Activated CD4-positive, alpha-beta T cell treated with anti-CD3 and anti-CD28 coated beads, Interleukin-2, amount 10 ng/mL, durations not matched to agents 24 days and 14 days (primary cell): Measurements from ENCODE around the gene CCSER1. TPM values are rescaled to one million over a fixed set of nuclear protein-coding genes. Genes with fewer than 3 reads are reported as not detected.

Experiments used
- DNase-seq: peaks from one replicate; pipeline ENCODE4 v3.0.0; 2022
- H3K27ac Mint-ChIP-seq: one replicate; pipeline ENCODE4 v1.8.0; 2022; ENCODE audit warnings: mild to moderate bottlenecking, mixed read lengths
- H3K27me3 Mint-ChIP-seq: one replicate; pipeline ENCODE4 v1.8.0; 2022; ENCODE audit warnings: mixed read lengths
- H3K36me3 Mint-ChIP-seq: one replicate; pipeline ENCODE4 v1.8.0; 2022; ENCODE audit warnings: low read depth, mild to moderate bottlenecking, mixed read lengths
- H3K4me1 Mint-ChIP-seq: one replicate; pipeline ENCODE4 v1.8.0; 2021; ENCODE audit warnings: mixed read lengths
- H3K4me3 Mint-ChIP-seq: one replicate; pipeline ENCODE4 v1.8.0; 2022; ENCODE audit warnings: mild to moderate bottlenecking, moderate library complexity, mixed read lengths
- H3K9me3 Mint-ChIP-seq: one replicate; pipeline ENCODE4 v1.8.0; 2021; ENCODE audit warnings: mixed read lengths
- intact Hi-C: fragments of 100-400 bp; cut with micrococcal nuclease; formaldehyde crosslinking; loops from one replicate; pipeline ENCODE4 v1.15.1; 2023
- total RNA-seq: library from RNA; stranded (reverse); gene quantifications from 2 replicates; pipeline ENCODE4 v1.2.3, GENCODE V29; 2022

The CCSER1 gene
- total RNA-seq, 1 donor from 2014 or later = not detected

- Mint-ChIP-seq H3K36me3 (no peaks in the 10 kb centered on the region), H3K27ac (no peak overlapping the region), H3K9me3 (no peaks in the 10 kb centered on the region), H3K27me3 (no peaks in the 10 kb centered on the region), H3K4me3 (no peak overlapping the region), H3K4me1 (no peaks in the 10 kb centered on the region)
- intact Hi-C loops = no loop called here
- no peak for DNase-seq
Observed at GRCh38 chr4:90572996-90573395, 445.8 kb downstream of the CCSER1 start.

DNA sequence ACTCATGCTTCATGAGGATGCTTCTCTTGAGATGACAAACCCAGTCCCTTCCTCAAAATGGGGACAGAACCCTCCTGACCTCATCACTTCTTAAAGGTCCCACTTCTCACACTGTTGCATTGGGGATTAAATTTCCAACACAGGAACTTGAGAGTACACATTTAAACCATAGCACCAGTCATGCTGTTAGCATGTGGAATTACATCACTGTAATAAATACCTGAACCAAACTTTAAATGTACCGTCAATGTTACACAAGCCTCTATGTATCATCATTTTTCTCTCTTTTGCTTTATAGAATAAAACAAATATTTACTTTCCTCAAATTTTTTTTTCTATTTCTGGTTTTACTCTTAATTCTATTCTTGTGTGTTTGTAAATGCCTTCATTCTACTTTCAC is 448.2 kb downstream of the CCSER1 start:
- no peaks in the 10 kb centered on the region for H3K4me1 Mint-ChIP-seq
- no peak overlapping the region for H3K27ac Mint-ChIP-seq
- no peak for DNase-seq
- no peak overlapping the region for H3K4me3 Mint-ChIP-seq
- H3K36me3 Mint-ChIP-seq = no peaks in the 10 kb centered on the region
- intact Hi-C loops = no loop called here
- H3K9me3 Mint-ChIP-seq = no peaks in the 10 kb centered on the region
- H3K27me3 Mint-ChIP-seq = no peaks in the 10 kb centered on the region

- no peak overlapping the region for H3K27ac Mint-ChIP-seq
- no peak overlapping the region for H3K4me3 Mint-ChIP-seq
- intact Hi-C loops = no loop called here
- DNase-seq = no peak
- H3K36me3 Mint-ChIP-seq = no peaks in the 10 kb centered on the region
- no peaks in the 10 kb centered on the region for H3K4me1 Mint-ChIP-seq
- H3K9me3 Mint-ChIP-seq = no peaks in the 10 kb centered on the region
- no peaks in the 10 kb centered on the region for H3K27me3 Mint-ChIP-seq
Observed at GRCh38 chr4:90580326-90580725, 453.1 kb downstream of the CCSER1 start.

DNA sequence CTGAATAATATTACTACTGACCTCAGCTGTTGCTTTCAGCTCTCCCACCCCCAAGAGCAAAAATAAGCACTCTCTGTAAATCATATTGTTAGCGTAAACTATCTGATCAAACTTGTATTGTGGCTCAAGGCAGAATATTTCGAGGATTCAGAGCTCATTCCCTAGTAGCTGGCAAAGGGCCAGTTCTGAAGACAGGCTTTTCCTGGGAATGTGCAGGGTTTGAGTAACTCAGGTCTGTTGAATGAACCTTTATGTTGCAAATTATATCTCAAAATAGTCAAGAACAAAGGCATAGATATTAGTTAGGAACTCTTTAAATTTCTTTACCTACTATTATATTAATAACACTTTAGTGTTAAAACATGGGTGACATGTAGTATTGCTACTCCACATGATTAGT is 454.9 kb downstream of the CCSER1 start:
- no peak for DNase-seq
- no peaks in the 10 kb centered on the region for H3K36me3 Mint-ChIP-seq
- H3K27me3 Mint-ChIP-seq = no peaks in the 10 kb centered on the region
- intact Hi-C loops = no loop called here
- H3K9me3 Mint-ChIP-seq = no peaks in the 10 kb centered on the region
- no peak overlapping the region for H3K4me3 Mint-ChIP-seq
- H3K4me1 Mint-ChIP-seq = no peaks in the 10 kb centered on the region
- H3K27ac Mint-ChIP-seq = no peak overlapping the region

DNA sequence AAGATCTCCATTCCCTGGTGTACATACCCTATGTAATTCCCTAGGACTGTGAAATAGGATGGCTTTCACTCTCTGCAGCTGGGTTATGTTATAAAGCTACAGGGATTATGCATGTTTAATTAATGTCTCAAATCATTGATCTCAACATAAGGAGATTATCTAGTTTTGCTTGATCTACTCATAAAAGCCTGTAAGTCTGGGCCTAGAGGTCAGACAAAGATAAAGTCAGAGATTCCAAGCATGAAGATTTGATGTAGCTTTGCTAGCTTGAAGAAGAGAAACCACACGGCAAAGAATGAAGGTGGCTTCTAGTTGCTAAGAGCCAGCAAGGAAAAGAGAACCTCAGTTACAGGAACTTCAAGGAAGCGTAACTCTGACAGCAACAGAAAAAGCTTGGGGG is 456.9 kb downstream of the CCSER1 start:
- intact Hi-C loops = no loop called here
- H3K27ac Mint-ChIP-seq = no peak overlapping the region
- no peaks in the 10 kb centered on the region for H3K4me1 Mint-ChIP-seq
- H3K27me3 Mint-ChIP-seq = no peaks in the 10 kb centered on the region
- H3K4me3 Mint-ChIP-seq = no peak overlapping the region
- DNase-seq = no peak
- no peaks in the 10 kb centered on the region for H3K9me3 Mint-ChIP-seq
- H3K36me3 Mint-ChIP-seq = no peaks in the 10 kb centered on the region

DNA sequence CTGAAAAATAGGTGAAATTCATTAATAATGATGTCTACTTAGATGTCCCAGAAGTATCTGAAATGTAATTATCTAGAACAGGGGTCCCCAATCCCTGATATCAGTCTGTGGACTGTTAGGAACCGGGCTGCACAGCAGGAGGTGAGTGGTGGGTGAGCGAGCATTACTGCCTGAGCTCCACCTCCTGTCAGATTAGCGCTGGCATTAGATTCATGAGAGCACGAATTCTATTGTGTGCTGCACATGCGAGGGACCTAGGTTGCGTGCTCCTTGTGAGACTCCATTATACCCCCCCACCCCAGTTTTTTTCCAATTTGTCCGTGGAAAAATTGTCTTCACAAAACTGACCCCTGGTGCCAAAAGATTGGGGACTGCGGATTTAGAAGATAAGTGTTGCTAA is 458.8 kb downstream of the CCSER1 start:
- Mint-ChIP-seq H3K36me3 (no peaks in the 10 kb centered on the region), H3K4me3 (no peak overlapping the region), H3K27ac (no peak overlapping the region), H3K9me3 (peaks cover 2% of the 10 kb centered on the region), H3K27me3 (no peaks in the 10 kb centered on the region), H3K4me1 (no peaks in the 10 kb centered on the region)
- intact Hi-C loops = no loop called here
- DNase-seq = no peak

GRCh38 chr4:90586799-90587198 is 459.6 kb downstream of the CCSER1 start:
- no peak for DNase-seq
- Mint-ChIP-seq H3K4me1 (no peaks in the 10 kb centered on the region), H3K27me3 (no peaks in the 10 kb centered on the region)

DNA sequence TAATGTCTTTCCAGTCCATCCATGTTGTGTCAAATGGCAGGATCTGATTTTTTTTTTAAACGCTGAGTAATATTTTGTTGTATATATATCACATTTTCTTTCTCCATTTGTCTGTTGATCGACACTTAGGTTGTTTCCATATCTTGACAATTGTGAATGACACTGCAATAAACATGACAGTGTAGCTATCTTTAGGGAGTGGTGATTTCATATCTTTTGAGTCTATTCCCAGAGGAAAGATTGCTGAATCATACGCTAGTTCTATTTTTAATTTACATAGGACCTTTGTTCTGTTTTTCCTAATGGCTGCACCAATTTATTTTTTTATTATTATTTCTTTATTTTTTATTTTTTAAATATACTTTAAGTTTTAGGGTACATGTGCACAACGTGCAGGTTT is 470.7 kb downstream of the CCSER1 start:
- Mint-ChIP-seq H3K36me3 (no peaks in the 10 kb centered on the region), H3K4me3 (no peak overlapping the region), H3K4me1 (no peaks in the 10 kb centered on the region), H3K9me3 (no peaks in the 10 kb centered on the region), H3K27me3 (no peaks in the 10 kb centered on the region), H3K27ac (no peak overlapping the region)
- no peak for DNase-seq
- intact Hi-C loops = no loop called here

More at GRCh38 chr4:90586799-90587198, 459.6 kb downstream of the CCSER1 start:
- H3K36me3 Mint-ChIP-seq = no peaks in the 10 kb centered on the region
- intact Hi-C loops = no loop called here
- H3K9me3 Mint-ChIP-seq = peaks cover 5% of the 10 kb centered on the region
- no peak overlapping the region for H3K27ac Mint-ChIP-seq
- no peak overlapping the region for H3K4me3 Mint-ChIP-seq

- no peak overlapping the region for H3K27ac Mint-ChIP-seq
- intact Hi-C loops = no loop called here
- no peaks in the 10 kb centered on the region for H3K27me3 Mint-ChIP-seq
- no peak for DNase-seq
- H3K4me1 Mint-ChIP-seq = no peaks in the 10 kb centered on the region
- H3K4me3 Mint-ChIP-seq = no peak overlapping the region
- no peaks in the 10 kb centered on the region for H3K9me3 Mint-ChIP-seq
- no peaks in the 10 kb centered on the region for H3K36me3 Mint-ChIP-seq
Observed at GRCh38 chr4:90598741-90599140, 471.5 kb downstream of the CCSER1 start.

DNA sequence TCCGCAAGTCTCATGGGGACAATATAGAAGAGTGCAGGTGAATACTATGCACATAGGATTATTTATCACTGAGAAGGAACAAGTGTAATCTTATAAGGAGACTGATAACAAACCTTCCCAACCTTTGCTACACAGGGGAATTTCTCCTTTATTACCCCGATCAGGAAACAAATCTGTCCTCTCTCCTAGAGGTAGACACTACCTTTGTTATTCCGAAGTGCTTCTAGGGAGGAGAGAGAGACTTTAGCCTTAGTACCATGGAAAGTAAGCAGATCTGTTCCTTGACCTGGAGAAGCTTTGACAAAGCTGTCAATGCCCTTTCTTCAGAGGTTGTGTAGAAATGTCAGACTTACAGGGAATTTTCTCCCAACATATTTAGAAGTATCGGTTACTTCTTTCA is 475.5 kb downstream of the CCSER1 start:
- H3K27me3 Mint-ChIP-seq = no peaks in the 10 kb centered on the region
- no peaks in the 10 kb centered on the region for H3K4me1 Mint-ChIP-seq
- no peak overlapping the region for H3K4me3 Mint-ChIP-seq
- no peak for DNase-seq
- H3K9me3 Mint-ChIP-seq = no peaks in the 10 kb centered on the region
- H3K27ac Mint-ChIP-seq = no peak overlapping the region
- no peaks in the 10 kb centered on the region for H3K36me3 Mint-ChIP-seq
- intact Hi-C loops = no loop called here

GRCh38 chr4:90603540-90603939 is 476.3 kb downstream of the CCSER1 start:
- no peak for DNase-seq
- H3K27ac Mint-ChIP-seq = no peak overlapping the region
- no peaks in the 10 kb centered on the region for H3K36me3 Mint-ChIP-seq

DNA sequence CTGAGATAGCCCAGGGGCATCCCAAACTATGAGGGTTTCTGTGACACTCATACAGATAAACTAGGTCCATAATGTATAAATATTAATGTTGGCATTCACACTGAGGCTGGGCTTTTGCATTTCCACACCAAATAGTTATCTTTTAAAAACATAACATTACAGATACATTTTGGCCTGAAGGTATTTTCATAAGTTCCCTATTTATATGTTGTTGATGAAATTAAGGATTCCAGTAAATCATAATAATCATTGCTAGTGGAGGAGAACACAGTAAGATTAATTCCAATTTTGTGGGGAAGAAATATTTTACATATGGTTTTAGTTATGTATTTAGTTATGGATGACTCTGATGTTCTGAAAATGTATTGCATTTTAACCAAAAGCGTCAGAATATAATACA is 479.6 kb downstream of the CCSER1 start:
- no peaks in the 10 kb centered on the region for H3K36me3 Mint-ChIP-seq
- no peaks in the 10 kb centered on the region for H3K9me3 Mint-ChIP-seq
- no peak overlapping the region for H3K4me3 Mint-ChIP-seq
- no peaks in the 10 kb centered on the region for H3K4me1 Mint-ChIP-seq
- no peak for DNase-seq
- intact Hi-C loops = no loop called here
- H3K27ac Mint-ChIP-seq = no peak overlapping the region
- H3K27me3 Mint-ChIP-seq = no peaks in the 10 kb centered on the region

More at GRCh38 chr4:90603540-90603939, 476.3 kb downstream of the CCSER1 start:
- intact Hi-C loops = no loop called here
- Mint-ChIP-seq H3K27me3 (no peaks in the 10 kb centered on the region), H3K9me3 (no peaks in the 10 kb centered on the region), H3K4me1 (no peaks in the 10 kb centered on the region), H3K4me3 (no peak overlapping the region)

DNA sequence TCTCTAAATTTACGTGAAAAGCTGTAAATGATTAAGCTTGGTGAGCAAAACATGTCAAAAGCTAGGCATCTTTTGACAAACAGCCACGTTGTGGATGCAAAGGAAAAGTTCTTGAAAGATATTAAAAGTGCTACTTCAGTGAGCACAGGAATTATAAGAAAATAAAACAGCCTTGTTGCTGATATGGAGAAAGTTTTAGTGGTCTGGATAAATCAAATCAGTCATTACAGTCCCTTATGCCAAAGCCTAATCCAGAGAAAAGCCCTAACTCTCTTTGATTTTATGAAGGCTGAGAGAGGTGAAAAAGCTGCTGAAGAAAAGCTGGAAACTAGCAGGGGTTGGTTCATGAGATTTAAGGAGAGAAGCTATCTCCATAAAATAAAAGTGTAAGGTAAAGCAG is 487.2 kb downstream of the CCSER1 start:
- intact Hi-C loops = no loop called here
- Mint-ChIP-seq H3K36me3 (no peaks in the 10 kb centered on the region), H3K4me1 (no peaks in the 10 kb centered on the region), H3K4me3 (no peak overlapping the region), H3K27me3 (no peaks in the 10 kb centered on the region), H3K27ac (no peak overlapping the region), H3K9me3 (no peaks in the 10 kb centered on the region)
- no peak for DNase-seq

DNA sequence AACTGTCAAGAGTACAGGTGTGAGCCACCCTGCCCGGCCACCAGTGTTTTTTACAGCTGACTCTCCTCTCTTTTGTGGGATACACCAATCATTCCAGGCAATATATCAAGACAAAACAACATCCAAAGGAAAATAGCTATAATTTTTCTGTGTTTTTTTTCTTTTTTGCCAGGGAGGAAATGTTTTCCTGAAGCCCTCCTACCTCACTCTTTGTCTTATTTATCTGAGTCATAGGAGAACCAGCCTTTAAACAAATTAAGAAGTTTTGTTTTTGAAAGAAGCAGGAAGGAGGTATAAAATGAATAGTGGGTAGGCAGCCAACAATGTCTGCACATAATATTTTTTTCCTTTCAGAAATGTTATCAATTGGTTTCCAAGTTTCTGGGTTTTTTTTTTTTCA is 493.9 kb downstream of the CCSER1 start:
- Mint-ChIP-seq H3K9me3 (no peaks in the 10 kb centered on the region), H3K4me3 (no peak overlapping the region), H3K27me3 (no peaks in the 10 kb centered on the region), H3K4me1 (no peaks in the 10 kb centered on the region), H3K36me3 (no peaks in the 10 kb centered on the region), H3K27ac (no peak overlapping the region)
- DNase-seq = no peak
- intact Hi-C loops = no loop called here

GRCh38 chr4:90624781-90625180 is 497.6 kb downstream of the CCSER1 start:
- no peaks in the 10 kb centered on the region for H3K36me3 Mint-ChIP-seq
- DNase-seq = no peak
- no peak overlapping the region for H3K27ac Mint-ChIP-seq
- no peaks in the 10 kb centered on the region for H3K4me1 Mint-ChIP-seq
- intact Hi-C loops = no loop called here
- no peak overlapping the region for H3K4me3 Mint-ChIP-seq
- H3K27me3 Mint-ChIP-seq = no peaks in the 10 kb centered on the region
- H3K9me3 Mint-ChIP-seq = no peaks in the 10 kb centered on the region
